Measurements from ENCODE around the gene PRKCZ. TPM values are rescaled to one million over a fixed set of nuclear protein-coding genes. Genes with fewer than 3 reads are reported as not detected.

The PRKCZ gene
- polyA plus RNA-seq, 1 of the 3 experiments (the other 2 are of a cell fraction): 24.2 TPM

DNA sequence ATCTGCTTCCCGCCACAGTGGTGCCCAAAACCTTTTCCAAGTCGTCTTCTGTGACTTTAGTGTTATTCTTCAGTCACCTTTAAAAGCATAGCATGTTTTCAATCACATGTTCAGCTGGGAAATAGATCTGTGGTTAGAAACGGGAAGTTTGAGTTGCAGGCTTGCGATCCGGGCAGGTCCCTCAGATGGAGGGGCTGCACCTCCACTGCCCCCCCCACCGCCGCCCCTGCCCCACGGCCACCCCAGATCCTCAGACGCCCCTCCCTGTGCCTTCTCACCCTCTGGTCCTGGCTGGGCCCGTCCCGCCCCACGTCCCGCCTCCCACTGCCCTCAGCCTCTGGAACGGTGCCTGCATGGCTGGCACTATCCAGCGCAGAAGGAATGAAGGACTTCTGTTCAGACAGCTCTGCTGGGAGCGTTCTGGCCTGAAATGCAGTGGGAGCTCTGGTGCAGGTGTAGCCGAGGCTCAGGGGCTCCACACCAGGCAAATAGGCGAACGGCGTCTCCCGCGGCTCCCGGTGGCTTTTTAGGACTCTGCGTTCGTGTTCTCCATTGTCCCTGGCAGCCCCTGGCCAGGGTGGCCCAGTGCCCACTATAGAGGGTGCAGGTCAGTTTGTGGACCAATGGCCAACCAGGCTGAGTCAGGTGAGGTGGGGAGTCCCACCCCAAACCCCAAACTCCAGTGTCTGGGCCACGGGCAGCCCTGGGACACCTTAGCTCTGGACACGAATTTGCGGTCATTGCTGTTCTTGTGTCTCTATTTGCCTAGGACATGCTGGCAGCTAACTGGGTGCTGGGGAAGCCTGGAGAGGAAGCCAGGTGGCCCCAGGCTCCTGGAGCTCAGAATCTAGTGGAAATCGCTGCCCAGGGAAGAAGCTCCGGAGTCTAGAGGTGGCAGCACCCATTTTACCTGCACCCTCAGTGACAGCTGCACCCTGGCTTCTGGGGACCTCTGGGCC lies 77.3 kb downstream of the PRKCZ start:
- ChIA-PET POLR2A (no interaction called here), CTCF (interaction anchor here (0.9 to 3.1 kb wide), 4 partner anchors 11 to 83 kb away, joined by 3 to 14 read pairs (median 8); no protein-coding TSS in a partner anchor)
- no peaks in the 10 kb centered on the region for H3K27me3 ChIP-seq (ENCODE audit: insufficient read depth)
- no peaks in the 10 kb centered on the region for H3K9me2 ChIP-seq
- no peaks in the 10 kb centered on the region for H3K9me3 ChIP-seq
- no peaks in the 10 kb centered on the region for H3K79me2 ChIP-seq (ENCODE audit: insufficient read depth)
- no peak overlapping the region for H3K27ac ChIP-seq (ENCODE audit: low read depth in 2 of 2, low read length in 1 of 2)
- no peaks in the 10 kb centered on the region for H3K36me3 ChIP-seq (replicated peaks in 1 of 2; ENCODE audit: control insufficient read depth in 1 of 2, insufficient read depth in 2 of 2, low read length in 1 of 2)
- H3K4me3 ChIP-seq (ENCODE audit: low read depth in 2 of 2, low read length in 1 of 2): no peak overlapping the region
- TF ChIP-seq SMC3 (IDR thresholded peaks at IDR 0.05; ENCODE audit: low read depth, low read length) (no peak), RAD21 (IDR thresholded peaks at IDR 0.05; ENCODE audit: low read length) (no peak), FOXJ3 (CRISPR knock-in tag; IDR thresholded peaks at IDR 0.05) (no peak), TEAD4 (IDR thresholded peaks at IDR 0.05; ENCODE audit: borderline replicate concordance, insufficient read depth) (no peak), RXRA (IDR thresholded peaks at IDR 0.05; ENCODE audit: borderline replicate concordance, low read depth) (no peak), SIN3A (IDR thresholded peaks at IDR 0.05; ENCODE audit: borderline replicate concordance, low read depth, low read length) (no peak), TCF12 (IDR thresholded peaks at IDR 0.05) (no peak), GABPA (IDR thresholded peaks at IDR 0.05; ENCODE audit: low read depth) (no peak), MEF2A (IDR thresholded peaks at IDR 0.05; ENCODE audit: borderline replicate concordance, low read depth) (no peak)
- TF ChIP-seq, protein P1, sequence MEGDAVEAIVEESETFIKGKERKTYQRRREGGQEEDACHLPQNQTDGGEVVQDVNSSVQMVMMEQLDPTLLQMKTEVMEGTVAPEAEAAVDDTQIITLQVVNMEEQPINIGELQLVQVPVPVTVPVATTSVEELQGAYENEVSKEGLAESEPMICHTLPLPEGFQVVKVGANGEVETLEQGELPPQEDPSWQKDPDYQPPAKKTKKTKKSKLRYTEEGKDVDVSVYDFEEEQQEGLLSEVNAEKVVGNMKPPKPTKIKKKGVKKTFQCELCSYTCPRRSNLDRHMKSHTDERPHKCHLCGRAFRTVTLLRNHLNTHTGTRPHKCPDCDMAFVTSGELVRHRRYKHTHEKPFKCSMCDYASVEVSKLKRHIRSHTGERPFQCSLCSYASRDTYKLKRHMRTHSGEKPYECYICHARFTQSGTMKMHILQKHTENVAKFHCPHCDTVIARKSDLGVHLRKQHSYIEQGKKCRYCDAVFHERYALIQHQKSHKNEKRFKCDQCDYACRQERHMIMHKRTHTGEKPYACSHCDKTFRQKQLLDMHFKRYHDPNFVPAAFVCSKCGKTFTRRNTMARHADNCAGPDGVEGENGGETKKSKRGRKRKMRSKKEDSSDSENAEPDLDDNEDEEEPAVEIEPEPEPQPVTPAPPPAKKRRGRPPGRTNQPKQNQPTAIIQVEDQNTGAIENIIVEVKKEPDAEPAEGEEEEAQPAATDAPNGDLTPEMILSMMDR (IDR thresholded peaks at IDR 0.05): no peak
- TF ChIP-seq, protein P2, sequence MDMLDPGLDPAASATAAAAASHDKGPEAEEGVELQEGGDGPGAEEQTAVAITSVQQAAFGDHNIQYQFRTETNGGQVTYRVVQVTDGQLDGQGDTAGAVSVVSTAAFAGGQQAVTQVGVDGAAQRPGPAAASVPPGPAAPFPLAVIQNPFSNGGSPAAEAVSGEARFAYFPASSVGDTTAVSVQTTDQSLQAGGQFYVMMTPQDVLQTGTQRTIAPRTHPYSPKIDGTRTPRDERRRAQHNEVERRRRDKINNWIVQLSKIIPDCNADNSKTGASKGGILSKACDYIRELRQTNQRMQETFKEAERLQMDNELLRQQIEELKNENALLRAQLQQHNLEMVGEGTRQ (IDR thresholded peaks at IDR 0.05; ENCODE audit: borderline replicate concordance, low read depth, low read length): no peak
- TF ChIP-seq, protein P3, sequence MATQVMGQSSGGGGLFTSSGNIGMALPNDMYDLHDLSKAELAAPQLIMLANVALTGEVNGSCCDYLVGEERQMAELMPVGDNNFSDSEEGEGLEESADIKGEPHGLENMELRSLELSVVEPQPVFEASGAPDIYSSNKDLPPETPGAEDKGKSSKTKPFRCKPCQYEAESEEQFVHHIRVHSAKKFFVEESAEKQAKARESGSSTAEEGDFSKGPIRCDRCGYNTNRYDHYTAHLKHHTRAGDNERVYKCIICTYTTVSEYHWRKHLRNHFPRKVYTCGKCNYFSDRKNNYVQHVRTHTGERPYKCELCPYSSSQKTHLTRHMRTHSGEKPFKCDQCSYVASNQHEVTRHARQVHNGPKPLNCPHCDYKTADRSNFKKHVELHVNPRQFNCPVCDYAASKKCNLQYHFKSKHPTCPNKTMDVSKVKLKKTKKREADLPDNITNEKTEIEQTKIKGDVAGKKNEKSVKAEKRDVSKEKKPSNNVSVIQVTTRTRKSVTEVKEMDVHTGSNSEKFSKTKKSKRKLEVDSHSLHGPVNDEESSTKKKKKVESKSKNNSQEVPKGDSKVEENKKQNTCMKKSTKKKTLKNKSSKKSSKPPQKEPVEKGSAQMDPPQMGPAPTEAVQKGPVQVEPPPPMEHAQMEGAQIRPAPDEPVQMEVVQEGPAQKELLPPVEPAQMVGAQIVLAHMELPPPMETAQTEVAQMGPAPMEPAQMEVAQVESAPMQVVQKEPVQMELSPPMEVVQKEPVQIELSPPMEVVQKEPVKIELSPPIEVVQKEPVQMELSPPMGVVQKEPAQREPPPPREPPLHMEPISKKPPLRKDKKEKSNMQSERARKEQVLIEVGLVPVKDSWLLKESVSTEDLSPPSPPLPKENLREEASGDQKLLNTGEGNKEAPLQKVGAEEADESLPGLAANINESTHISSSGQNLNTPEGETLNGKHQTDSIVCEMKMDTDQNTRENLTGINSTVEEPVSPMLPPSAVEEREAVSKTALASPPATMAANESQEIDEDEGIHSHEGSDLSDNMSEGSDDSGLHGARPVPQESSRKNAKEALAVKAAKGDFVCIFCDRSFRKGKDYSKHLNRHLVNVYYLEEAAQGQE (IDR thresholded peaks at IDR 0.05; ENCODE audit: low read depth, low read length): no peak
- WGBS (ENCODE audit: low lambda C conversion rate): 81% methylated on average over 14 of the region's 30 CpGs
- peaks cover under 1% of the 10 kb centered on the region for H3F3A ChIP-seq (replicated peaks; ENCODE audit: insufficient read depth)
- H2AFZ ChIP-seq (ENCODE audit: low read depth): no peak overlapping the region
- H4K20me1 ChIP-seq (ENCODE audit: insufficient read depth): no peaks in the 10 kb centered on the region
- H3K4me2 ChIP-seq: no peak overlapping the region
- H3K4me1 ChIP-seq (ENCODE audit: control insufficient read depth in 1 of 2, insufficient read depth in 2 of 2, low read depth in 1 of 2, low read length in 1 of 2): peaks cover 0 to 5% of the 10 kb centered on the region in 2 experiments; a peak in 2 of 4 replicates
- no peak for DNase-seq
- H3K9ac ChIP-seq: no peak overlapping the region

Data from SK-N-SH (cell line).